Ascending aorta (tissue), 2 donors: Measurements from ENCODE around the gene CDCA3. TPM values are rescaled to one million over a fixed set of nuclear protein-coding genes. Genes with fewer than 3 reads are reported as not detected.

ENCODE experiments used
- DNase-seq, 2 donors: peaks; one replicate each; pipeline ENCODE4 v3.0.0-alpha.2; 2019; ENCODE audit warnings: low spot score in 2 of 2
- H3K27ac ChIP-seq, 2 donors: fragments of 200-600 bp; sonication (generic); one replicate each; pipeline ENCODE4 v1.5.1; 2016 to 2017; ENCODE audit warnings: mild to moderate bottlenecking in 1 of 2
- H3K27me3 ChIP-seq: fragments of 200-600 bp; sonication (generic); one replicate; pipeline ENCODE4 v1.5.1; 2017
- H3K36me3 ChIP-seq, 2 donors: fragments of 200-600 bp; sonication (generic); one replicate each; pipeline ENCODE4 v1.5.1; 2016
- H3K4me1 ChIP-seq, 2 donors: fragments of 200-600 bp; sonication (generic); one replicate each; pipeline ENCODE4 v1.5.1; 2016 to 2017; ENCODE audit warnings: mild to moderate bottlenecking in 1 of 2
- H3K4me3 ChIP-seq, 2 donors: fragments of 200-600 bp; sonication (generic); one replicate each; pipeline ENCODE4 v1.5.1; 2016 to 2017; ENCODE audit warnings: mild to moderate bottlenecking in 1 of 2
- H3K9me3 ChIP-seq, 2 donors: fragments of 200-600 bp; sonication (generic); one replicate each; pipeline ENCODE4 v1.5.1; 2016
- CTCF ChIP-seq, 3 experiments: fragments of 200-600 bp in 2 of 3; fragments of 450-650 bp in 1 of 3; sonication (generic) in 2 of 3; IDR thresholded peaks; one replicate each; pipeline ENCODE4 v1.5.1; 2016 to 2019; ENCODE audit warnings: antibody characterized with exemption in 3 of 3, mild to moderate bottlenecking in 1 of 3, moderate library complexity in 1 of 3
- intact Hi-C: fragments of 100-400 bp; cut with DNase I; formaldehyde crosslinking; loops from one replicate; pipeline ENCODE4 v1.15.1; 2023
- total RNA-seq: library from RNA; depleted of rRNA; stranded (reverse); fragments of >200 nt; gene quantifications from one replicate; pipeline ENCODE4 v1.1.0, GENCODE V29; 2016

The CDCA3 gene
- total RNA-seq, 1 donor from 2014 or later, result not detected

- Histone ChIP-seq H3K36me3 (peaks cover 32 to 61% of the 10 kb centered on the region in 2 donors), H3K9me3 (no peaks in the 10 kb centered on the region), H3K27me3 (no peaks in the 10 kb centered on the region), H3K27ac (no peak overlapping the region), H3K4me3 (no peak overlapping the region), H3K4me1 (no peaks in the 10 kb centered on the region)
- no peak for TF ChIP-seq CTCF (IDR thresholded peaks at IDR 0.05)
- no peak for DNase-seq
- intact Hi-C loops, result no loop called here
Observed at GRCh38 chr12:6834873-6835272, 16.2 kb downstream of the CDCA3 start.

- Histone ChIP-seq H3K36me3 (peaks cover 29 to 56% of the 10 kb centered on the region in 2 donors), H3K27ac (no peak overlapping the region)
Observed at GRCh38 chr12:6834254-6834653, 16.8 kb downstream of the CDCA3 start.

GRCh38 chr12:6833189-6833890 is 17.7 kb downstream of the CDCA3 start:
- Histone ChIP-seq H3K36me3 (peaks cover 25 to 47% of the 10 kb centered on the region in 2 donors), H3K9me3 (no peaks in the 10 kb centered on the region), H3K27ac (no peak overlapping the region), H3K4me1 (no peaks in the 10 kb centered on the region), H3K4me3 (no peak overlapping the region), H3K27me3 (no peaks in the 10 kb centered on the region)
- DNase-seq, result no peak
- intact Hi-C loops, result no loop called here
- no peak for TF ChIP-seq CTCF (IDR thresholded peaks at IDR 0.05)

More at GRCh38 chr12:6834254-6834653, 16.8 kb downstream of the CDCA3 start:
- intact Hi-C loops, result no loop called here
- no peak for TF ChIP-seq CTCF (IDR thresholded peaks at IDR 0.05)
- no peaks in the 10 kb centered on the region for H3K4me1 ChIP-seq
- no peaks in the 10 kb centered on the region for H3K27me3 ChIP-seq
- no peak overlapping the region for H3K4me3 ChIP-seq
- no peak for DNase-seq
- no peaks in the 10 kb centered on the region for H3K9me3 ChIP-seq

- no peak overlapping the region for H3K27ac ChIP-seq
- peaks cover 0 to 7% of the 10 kb centered on the region in 2 donors for H3K4me1 ChIP-seq
- H3K27me3 ChIP-seq, result no peaks in the 10 kb centered on the region
- DNase-seq, result no peak
- TF ChIP-seq CTCF (IDR thresholded peaks at IDR 0.05), result no peak
- H3K9me3 ChIP-seq, result no peaks in the 10 kb centered on the region
- no peak overlapping the region for H3K4me3 ChIP-seq
- peaks cover 15 to 35% of the 10 kb centered on the region in 2 donors for H3K36me3 ChIP-seq
- intact Hi-C loops, result no loop called here
Observed at GRCh38 chr12:6832125-6832524, 19.0 kb downstream of the CDCA3 start.

- Histone ChIP-seq H3K4me3 (no peak overlapping the region), H3K27ac (no peak overlapping the region), H3K9me3 (no peaks in the 10 kb centered on the region), H3K4me1 (peaks cover 0 to 10% of the 10 kb centered on the region in 2 donors), H3K27me3 (no peaks in the 10 kb centered on the region), H3K36me3 (peaks cover 11 to 30% of the 10 kb centered on the region in 2 donors)
- no peak for TF ChIP-seq CTCF (IDR thresholded peaks at IDR 0.05)
- intact Hi-C loops, result no loop called here
- no peak for DNase-seq
Observed at GRCh38 chr12:6831450-6831995, 19.6 kb downstream of the CDCA3 start.
